Measurements from ENCODE around the gene CNNM2.
"Not testable (repeated sequence)": the region's sequence is repeated elsewhere in the genome, so short reads cannot be mapped to it uniquely, and the experiment has no call there.

CNNM2 gene

DNA sequence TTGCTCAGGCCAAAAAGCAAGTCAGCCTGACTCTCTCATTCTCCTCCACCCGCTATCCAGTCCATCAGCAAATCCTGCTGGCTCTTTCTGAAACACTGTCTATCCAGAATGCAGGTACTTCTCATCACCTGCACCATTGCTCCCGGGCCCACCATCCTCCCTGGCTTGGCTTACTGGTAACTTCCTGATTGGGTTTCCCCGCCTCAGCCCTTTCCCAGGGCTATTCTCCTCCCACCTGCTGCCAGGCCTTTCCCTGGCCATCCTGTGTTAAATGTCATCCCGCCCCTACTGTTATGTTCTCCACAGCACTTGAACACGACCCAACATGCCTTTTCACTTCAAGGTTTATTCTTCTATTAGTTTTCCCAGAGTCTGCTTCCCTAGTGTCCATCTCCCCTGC is 124.0 kb downstream of the CNNM2 start:
- DNase-seq, result no peak

GRCh38 chr10:103042908-103043307 is 124.8 kb downstream of the CNNM2 start:
- DNase-seq, result no peak

DNA sequence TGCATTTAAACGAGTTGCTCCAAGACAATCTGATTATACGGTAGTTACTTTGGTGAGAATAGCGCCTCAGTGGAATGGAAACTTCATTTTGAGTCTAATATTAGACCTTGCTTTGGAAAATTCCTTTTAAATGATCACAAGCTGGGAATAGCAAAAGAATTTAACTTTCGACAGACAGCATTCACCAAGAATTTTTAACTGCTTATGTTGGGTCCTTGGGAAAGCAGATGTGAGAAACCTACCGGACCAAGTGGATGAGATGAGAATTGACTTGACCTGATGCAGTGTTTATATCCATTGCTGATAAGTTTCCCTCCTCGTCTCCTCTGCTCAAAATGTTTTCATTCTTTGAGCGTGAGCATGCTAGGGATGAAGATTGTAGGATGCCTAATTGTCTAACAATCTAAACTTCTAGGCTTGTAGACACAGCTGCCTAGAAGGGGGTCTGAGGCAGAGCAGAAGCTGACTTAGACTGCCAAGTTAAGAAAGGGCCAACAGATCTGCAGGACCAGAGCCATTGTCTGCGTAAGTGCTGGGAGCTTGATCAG is 126.9 kb downstream of the CNNM2 start:
- no peak for DNase-seq

- no peak for DNase-seq
Measured at GRCh38 chr10:103045961-103046360, 127.9 kb downstream of the CNNM2 start.

DNA sequence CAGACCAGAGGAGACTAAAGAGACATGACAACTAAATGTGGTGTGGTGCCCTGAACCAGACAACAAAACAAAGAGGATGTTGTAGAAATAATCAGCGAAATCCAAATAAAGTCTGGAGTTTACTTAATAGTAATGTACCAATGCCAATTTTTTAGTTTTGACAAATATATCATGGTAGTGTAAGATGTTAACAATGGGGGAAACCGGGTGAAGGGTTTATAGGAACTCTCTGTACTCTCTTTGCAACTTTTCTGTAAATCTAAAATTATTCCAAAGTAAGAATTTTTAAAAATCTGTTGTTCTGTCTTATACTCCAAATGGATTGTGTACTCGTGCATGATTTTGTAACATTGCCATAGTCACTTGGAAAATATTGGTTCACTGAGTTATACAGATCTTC is 129.3 kb downstream of the CNNM2 start:
- DNase-seq, result no peak

GRCh38 chr10:103049237-103049636 is 131.1 kb downstream of the CNNM2 start:
- no peak for DNase-seq

DNA sequence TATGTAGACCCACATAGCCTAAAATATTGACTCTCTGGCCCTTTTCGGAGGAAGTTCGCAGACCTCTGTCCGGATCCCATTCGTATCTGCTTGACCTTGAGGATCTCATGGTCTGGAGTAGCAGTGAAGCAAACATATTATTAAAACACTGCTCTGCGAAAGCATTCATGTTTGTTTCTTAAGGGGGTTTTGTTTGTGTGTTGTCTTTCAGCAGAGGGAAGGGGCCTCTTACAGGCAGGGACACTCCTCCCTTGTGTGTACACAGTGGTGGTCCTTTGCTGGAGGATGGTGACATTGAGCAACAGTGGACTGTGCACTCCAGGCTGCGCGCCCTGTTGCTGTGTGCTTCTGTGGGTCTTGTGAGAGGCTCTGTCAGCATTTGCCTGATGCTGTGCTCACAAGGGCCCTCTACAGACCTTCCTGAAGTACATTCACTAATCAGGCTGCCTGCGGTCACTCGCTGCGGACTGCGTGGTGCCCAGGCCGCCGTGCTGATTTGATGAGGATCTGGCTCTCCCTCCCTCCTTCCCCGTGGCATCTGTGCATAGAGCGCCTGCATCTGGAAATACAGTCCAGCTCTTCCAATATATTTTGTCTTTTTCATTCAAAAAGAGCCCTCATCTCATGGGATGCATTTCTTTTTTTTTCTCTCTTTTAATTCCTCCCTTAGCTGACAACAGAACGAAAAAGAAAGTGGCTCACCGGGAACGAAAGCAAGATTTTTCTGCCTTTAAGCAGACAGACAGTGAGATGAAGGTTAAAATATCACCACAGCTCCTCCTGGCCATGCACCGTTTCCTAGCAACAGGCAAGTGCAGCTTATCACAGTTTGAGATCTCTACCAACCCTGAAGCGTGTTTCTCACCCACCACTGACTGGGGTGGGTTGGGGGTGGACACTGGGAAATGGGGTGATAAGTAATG is 135.8 kb downstream of the CNNM2 start:
- DNase-seq, result peak in 1 of 2 experiments; percentile 10

GRCh38 chr10:103054621-103055020 is 136.5 kb downstream of the CNNM2 start:
- no peak for DNase-seq

GRCh38 chr10:103055105-103055504 is 137.0 kb downstream of the CNNM2 start:
- no peak for DNase-seq

DNA sequence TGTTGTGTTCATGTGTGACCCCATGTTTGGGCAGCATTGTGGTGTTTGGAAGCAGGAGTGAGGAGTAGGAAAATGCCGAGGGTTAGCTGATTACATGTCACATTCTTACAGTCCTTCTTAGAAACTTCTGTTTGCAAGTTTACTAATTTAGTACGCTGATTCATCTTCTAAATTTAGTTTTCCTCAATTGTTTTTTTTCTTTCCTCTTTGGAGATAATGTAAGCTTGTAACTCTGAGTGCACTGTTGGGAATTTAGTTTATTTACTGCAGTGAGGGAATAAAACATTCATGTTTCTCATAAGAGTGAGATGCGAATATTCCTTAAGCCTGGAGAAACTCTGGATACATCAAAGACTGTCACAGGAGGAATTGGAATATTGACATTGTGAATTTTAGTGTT is 139.9 kb downstream of the CNNM2 start:
- no peak for DNase-seq

DNA sequence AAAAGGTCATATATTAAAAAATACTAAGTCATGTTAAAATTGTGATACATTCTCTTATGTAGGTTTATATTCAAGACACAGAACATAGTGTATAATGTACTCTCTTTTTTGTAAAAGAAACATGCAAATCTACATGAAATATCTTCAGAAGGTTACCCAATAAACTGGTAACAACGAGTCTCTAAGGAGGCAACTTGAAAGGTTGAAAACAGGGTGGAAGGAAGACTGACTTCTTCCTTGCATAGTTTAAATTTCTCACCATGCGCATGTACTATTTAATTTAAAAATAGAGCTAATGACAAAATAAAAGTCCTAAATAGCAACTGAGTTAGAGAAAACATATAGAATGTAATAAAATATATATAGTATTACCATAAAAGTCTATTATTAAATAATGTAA is 142.5 kb downstream of the CNNM2 start:
- DNase-seq, result no peak

GRCh38 chr10:103062854-103063590 is 144.9 kb downstream of the CNNM2 start:
- DNase-seq, result no peak

DNA sequence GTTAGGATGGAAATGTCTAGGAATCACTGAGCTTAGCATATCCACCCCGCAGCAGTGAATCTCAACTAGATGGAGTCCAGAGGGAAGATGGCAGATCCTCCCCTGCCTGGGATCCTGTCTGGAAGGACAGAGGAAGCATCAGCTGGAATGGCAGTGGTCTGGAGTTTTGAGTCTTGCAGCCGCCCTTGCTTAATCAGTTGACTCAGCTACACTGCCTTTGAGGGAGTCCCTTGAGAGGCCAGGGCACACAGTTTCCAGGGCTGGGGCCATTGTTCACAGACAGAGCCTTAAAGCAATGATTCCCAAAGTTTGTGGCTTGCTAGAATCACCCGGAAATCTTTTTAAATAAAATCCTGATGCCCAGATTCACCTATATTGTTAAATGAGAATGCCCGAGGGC is 146.9 kb downstream of the CNNM2 start:
- no peak for DNase-seq

DNA sequence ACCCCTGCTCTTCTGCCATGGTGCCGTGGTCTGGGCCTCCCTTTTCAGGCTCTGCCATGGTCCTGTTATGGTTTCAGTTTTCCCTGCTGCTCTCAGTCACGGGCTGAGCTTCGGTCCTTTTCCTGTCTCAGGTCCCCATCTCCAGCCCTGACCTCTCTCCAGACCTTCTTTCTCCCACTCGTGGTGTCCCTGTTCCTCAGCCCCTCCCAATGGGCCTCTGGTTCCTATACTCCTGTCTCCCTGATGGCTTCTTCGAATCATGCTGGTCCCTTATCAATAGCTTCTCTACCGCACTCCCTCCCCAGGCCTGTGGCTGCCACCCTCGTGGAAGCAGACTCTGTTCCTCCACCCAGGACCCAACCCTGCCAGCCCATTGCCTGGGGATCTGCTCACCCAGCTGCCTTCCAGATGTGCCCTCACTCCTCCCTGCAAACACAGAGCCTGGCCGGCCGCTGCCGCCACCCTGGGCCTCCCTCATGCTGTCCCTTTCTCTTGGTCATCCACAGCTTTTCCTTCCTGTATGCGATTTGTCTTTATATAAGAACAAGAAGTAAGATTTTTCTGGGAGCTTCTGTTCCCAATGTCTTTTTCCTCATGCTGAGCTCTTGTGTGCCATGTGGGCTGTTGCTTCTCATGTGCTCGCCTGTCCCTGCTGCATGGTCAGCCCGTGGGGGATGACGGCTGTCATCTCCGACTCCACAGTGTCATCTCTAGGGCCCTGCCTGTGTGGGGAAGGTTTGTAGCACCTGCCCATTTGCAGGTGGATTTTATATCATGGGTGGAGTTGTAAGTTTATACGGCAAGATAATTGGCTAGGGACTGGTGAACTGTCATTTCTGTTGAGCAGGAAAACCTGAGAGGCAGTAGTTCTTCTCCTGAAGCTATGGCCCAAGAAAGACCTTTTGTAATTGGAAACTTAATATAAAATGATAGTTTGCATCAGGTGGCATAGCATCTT is 148.3 kb downstream of the CNNM2 start:
- DNase-seq, result no peak

DNA sequence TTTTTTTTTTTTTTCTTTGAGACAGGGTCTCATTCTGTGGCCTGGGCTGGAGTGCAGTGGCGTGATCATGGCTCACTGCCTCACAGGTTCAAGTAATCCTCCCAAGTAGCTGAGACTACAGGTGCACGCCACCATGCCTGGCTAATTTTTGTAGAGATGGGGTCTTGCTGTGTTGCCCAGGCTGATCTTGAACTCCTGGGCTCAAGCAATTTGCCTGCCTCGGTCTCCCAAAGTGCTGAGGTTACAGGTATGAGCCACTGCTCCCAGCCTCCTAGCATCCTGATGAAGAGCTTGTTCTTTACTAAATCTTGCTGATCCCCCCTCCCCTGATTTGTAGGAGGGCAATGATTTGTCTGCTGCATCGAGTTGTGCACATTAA is 149.0 kb downstream of the CNNM2 start:
- not testable (repeated sequence) for DNase-seq

DNA sequence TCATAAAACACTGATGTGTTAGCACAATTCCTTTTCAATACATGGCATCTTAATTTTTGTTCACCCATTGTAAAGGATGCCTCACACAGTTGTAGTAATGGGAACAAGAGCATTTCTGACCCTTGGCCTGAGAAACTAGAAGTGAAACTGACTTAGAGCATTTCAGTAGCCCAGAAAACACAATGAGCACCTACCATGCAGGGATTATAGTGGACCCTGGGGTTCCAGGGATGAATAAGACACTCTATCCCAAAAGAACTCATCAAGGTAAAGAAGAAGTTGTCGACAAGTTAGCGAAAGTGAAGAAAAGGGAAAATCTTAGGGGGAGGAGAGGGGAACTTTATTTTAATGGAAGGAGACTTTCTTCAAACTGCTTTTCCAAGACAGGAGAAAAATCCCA is 149.4 kb downstream of the CNNM2 start:
- no peak for DNase-seq

- DNase-seq, result no peak
Measured at GRCh38 chr10:103067956-103068355, 149.9 kb downstream of the CNNM2 start.

- DNase-seq, result no peak
Measured at GRCh38 chr10:103069453-103070331, 151.6 kb downstream of the CNNM2 start.

DNA sequence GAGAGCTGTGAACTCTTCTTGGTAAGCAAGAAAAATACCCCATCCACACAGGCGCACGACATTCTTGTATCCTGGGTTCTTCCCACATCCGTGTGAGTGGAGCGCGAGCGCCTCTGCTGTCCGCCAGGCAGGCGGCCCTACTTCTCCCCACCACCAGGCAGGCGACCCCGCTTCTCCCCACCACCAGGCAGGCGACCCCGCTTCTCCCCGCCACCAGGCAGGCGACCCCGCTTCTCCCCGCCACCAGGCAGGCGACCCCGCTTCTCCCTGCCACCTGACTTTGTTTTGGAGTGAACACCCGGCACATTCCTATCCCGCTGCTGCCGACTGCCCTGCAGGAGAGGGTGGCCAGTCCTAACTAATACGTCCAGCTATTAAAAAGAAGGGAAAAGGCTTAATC is 154.2 kb downstream of the CNNM2 start:
- DNase-seq, result no peak

DNA sequence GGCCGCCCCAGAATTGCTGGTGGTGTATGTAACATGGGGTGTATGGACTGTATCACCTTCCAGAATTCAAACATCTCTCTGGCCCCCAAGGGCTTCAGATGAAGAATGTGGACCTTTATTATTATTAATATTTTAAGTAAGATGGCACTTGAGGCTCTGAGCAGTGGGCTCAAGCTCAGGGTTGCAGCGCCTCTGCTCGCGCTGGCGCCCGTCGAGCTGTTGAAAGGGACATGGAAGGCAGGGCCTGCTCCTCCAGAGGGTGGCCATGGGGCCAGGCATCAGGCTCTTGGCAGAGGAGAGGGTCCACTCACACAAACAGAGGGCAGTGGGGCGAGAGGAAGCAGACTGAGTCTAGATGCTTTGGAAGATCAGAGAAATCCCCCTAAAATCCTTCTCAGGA is 154.8 kb downstream of the CNNM2 start:
- no peak for DNase-seq

GRCh38 chr10:103077020-103077419 is 158.9 kb downstream of the CNNM2 start:
- no peak for DNase-seq
